Medulla oblongata (tissue), 1 donor: ENCODE data around the gene KCNB1.
A peak's percentile ranks its signal among the peaks of the same experiment; 100 is the strongest.

Source experiments
- DNase-seq: peaks from one replicate; pipeline ENCODE4 v3.0.0-alpha.2; 2015; ENCODE audit errors: extremely low spot score

KCNB1 gene

GRCh38 chr20:49435639-49436038, 46.8 kb downstream of the KCNB1 start:
- no peak for DNase-seq

GRCh38 chr20:49433333-49433732, 49.1 kb downstream of the KCNB1 start:
- no peak for DNase-seq

GRCh38 chr20:49432550-49432949, 49.9 kb downstream of the KCNB1 start:
- DNase-seq = no peak

GRCh38 chr20:49431329-49431728, 51.1 kb downstream of the KCNB1 start:
- DNase-seq = no peak

GRCh38 chr20:49430320-49430719, 52.1 kb downstream of the KCNB1 start:
- DNase-seq = no peak

- no peak for DNase-seq
Observed at GRCh38 chr20:49427751-49428518, 54.5 kb downstream of the KCNB1 start.

- no peak for DNase-seq
Observed at GRCh38 chr20:49426873-49427272, 55.6 kb downstream of the KCNB1 start.

- no peak for DNase-seq
Observed at GRCh38 chr20:49426395-49426794, 56.1 kb downstream of the KCNB1 start.

GRCh38 chr20:49424536-49424935, 57.9 kb downstream of the KCNB1 start:
- DNase-seq = peak; percentile 26

- DNase-seq = no peak
Observed at GRCh38 chr20:49422161-49422560, 60.3 kb downstream of the KCNB1 start.

- DNase-seq = no peak
Observed at GRCh38 chr20:49420811-49421295, 61.6 kb downstream of the KCNB1 start.

- no peak for DNase-seq
Observed at GRCh38 chr20:49420292-49420691, 62.2 kb downstream of the KCNB1 start.

- DNase-seq = no peak
Observed at GRCh38 chr20:49419785-49420184, 62.7 kb downstream of the KCNB1 start.

GRCh38 chr20:49418809-49419208, 63.7 kb downstream of the KCNB1 start:
- no peak for DNase-seq

- DNase-seq = no peak
Observed at GRCh38 chr20:49417843-49418555, 64.5 kb downstream of the KCNB1 start.

GRCh38 chr20:49415668-49416044, 66.8 kb downstream of the KCNB1 start:
- no peak for DNase-seq

GRCh38 chr20:49415005-49415667, 67.3 kb downstream of the KCNB1 start:
- DNase-seq = no peak

GRCh38 chr20:49413677-49414076, 68.8 kb downstream of the KCNB1 start:
- no peak for DNase-seq

GRCh38 chr20:49412953-49413352, 69.5 kb downstream of the KCNB1 start:
- no peak for DNase-seq

- no peak for DNase-seq
Observed at GRCh38 chr20:49412254-49412653, 70.2 kb downstream of the KCNB1 start.

GRCh38 chr20:49411221-49411925, 71.1 kb downstream of the KCNB1 start:
- no peak for DNase-seq
